Neural cell (in vitro differentiated cells): ENCODE measurements around the gene WIPF3. TPM values are rescaled to one million over a fixed set of nuclear protein-coding genes. Genes with fewer than 3 reads are reported as not detected.

Source experiments
- H2AFZ ChIP-seq: fragments of 200-600, 300-800 bp; sonication (generic), shearing (Covaris generic); 2 replicates; pipeline ENCODE4 v1.6.0; 2014; ENCODE audit warnings: low read depth, mild to moderate bottlenecking, antibody characterized with exemption, low read length, moderate library complexity
- H3F3A ChIP-seq: fragments of 200-600 bp; shearing (Covaris generic); 2 replicates; pipeline ENCODE4 v1.6.1; 2016; ENCODE audit warnings: mild to moderate bottlenecking, moderate library complexity, mixed read lengths, antibody characterized with exemption, low read length; ENCODE audit not compliant: insufficient read depth, poor library complexity, severe bottlenecking
- H3K27ac ChIP-seq: fragments of 200-600, 300-800 bp; sonication (generic), shearing (Covaris generic); 2 replicates; pipeline ENCODE4 v1.5.1; 2014; ENCODE audit warnings: mild to moderate bottlenecking, low read length, moderate library complexity
- H3K27me3 ChIP-seq: fragments of 300-800, 200-600 bp; sonication (generic), shearing (Covaris generic); 2 replicates; pipeline ENCODE4 v1.6.0; 2014; ENCODE audit warnings: mild to moderate bottlenecking, low read depth, low read length, moderate library complexity; ENCODE audit not compliant: insufficient read depth
- H3K36me3 ChIP-seq: fragments of 300-800, 200-600 bp; sonication (generic), shearing (Covaris generic); 2 replicates; pipeline ENCODE4 v1.5.1; 2014; ENCODE audit warnings: mild to moderate bottlenecking, antibody characterized with exemption, low read length, moderate library complexity; ENCODE audit not compliant: insufficient read depth
- H3K4me2 ChIP-seq: fragments of 300-800, 200-600 bp; sonication (generic), shearing (Covaris generic); 2 replicates; pipeline ENCODE4 v1.6.0; 2014; ENCODE audit warnings: mild to moderate bottlenecking, low read length
- H3K4me3 ChIP-seq: fragments of 300-800, 200-600 bp; sonication (generic), shearing (Covaris generic); 2 replicates; pipeline ENCODE4 v1.5.1; 2014; ENCODE audit warnings: mild to moderate bottlenecking, low read length, moderate library complexity
- H3K79me2 ChIP-seq: fragments of 200-600 bp; shearing (Covaris generic); replicated peaks from 2 replicates; pipeline ENCODE4 v1.6.0; 2014; ENCODE audit warnings: mild to moderate bottlenecking, low read length, moderate library complexity; ENCODE audit not compliant: insufficient read depth
- H3K9ac ChIP-seq: fragments of 300-800, 200-600 bp; sonication (generic), shearing (Covaris generic); 2 replicates; pipeline ENCODE4 v1.6.1; 2016; ENCODE audit warnings: mild to moderate bottlenecking, low read length, mixed read lengths
- H3K9me2 ChIP-seq: fragments of 200-600 bp; shearing (Covaris generic); 2 replicates; pipeline ENCODE4 v1.6.1; 2016; ENCODE audit warnings: mild to moderate bottlenecking, low read length, mixed read lengths; ENCODE audit not compliant: insufficient read depth
- H3K9me3 ChIP-seq: fragments of 200-600, 300-800 bp; sonication (generic), shearing (Covaris generic); 2 replicates; pipeline ENCODE4 v1.6.1; 2016; ENCODE audit warnings: mild to moderate bottlenecking, mixed run types, low read length, moderate library complexity, mixed read lengths
- H4K20me1 ChIP-seq: fragments of 200-600 bp; shearing (Covaris generic); 2 replicates; pipeline ENCODE4 v1.6.1; 2016; ENCODE audit warnings: mild to moderate bottlenecking, mixed run types; ENCODE audit not compliant: insufficient read depth
- CTCF ChIP-seq: fragments of 450-650 bp; IDR thresholded peaks from 2 replicates; pipeline ENCODE4 v1.5.1; 2014; ENCODE audit warnings: antibody characterized with exemption, mild to moderate bottlenecking, moderate library complexity; ENCODE audit not compliant: poor library complexity, severe bottlenecking
- EP300 ChIP-seq: fragments of 450-650 bp; conservative IDR thresholded peaks from 2 replicates; pipeline ENCODE4 v1.6.1; 2014; ENCODE audit warnings: antibody characterized with exemption, mild to moderate bottlenecking, moderate library complexity; ENCODE audit not compliant: poor library complexity, severe bottlenecking
- EZH2 ChIP-seq: fragments of 200-600, 300-800 bp; shearing (Covaris generic), sonication (generic); IDR thresholded peaks from 2 replicates; pipeline ENCODE4 v1.6.1; 2014; ENCODE audit warnings: antibody characterized with exemption, low read length, borderline replicate concordance, mild to moderate bottlenecking; ENCODE audit not compliant: insufficient read depth, poor library complexity, severe bottlenecking
- MXI1 ChIP-seq: fragments of 450-650 bp; conservative IDR thresholded peaks from 2 replicates; pipeline ENCODE4 v1.6.1; 2014; ENCODE audit warnings: antibody characterized with exemption, mild to moderate bottlenecking; ENCODE audit not compliant: poor library complexity, severe bottlenecking
- POLR2AphosphoS5 ChIP-seq: IDR thresholded peaks from 2 replicates; pipeline ENCODE4 v1.6.1; 2012
- RAD21 ChIP-seq: fragments of 450-650 bp; conservative IDR thresholded peaks from 2 replicates; pipeline ENCODE4 v1.6.1; 2014; ENCODE audit warnings: antibody characterized with exemption, mild to moderate bottlenecking, moderate library complexity
- REST ChIP-seq: IDR thresholded peaks from 2 replicates; pipeline ENCODE4 v1.6.1; 2012; ENCODE audit warnings: borderline replicate concordance
- SMC3 ChIP-seq: fragments of 450-650 bp; conservative IDR thresholded peaks from 2 replicates; pipeline ENCODE4 v1.6.1; 2014; ENCODE audit warnings: antibody characterized with exemption, mild to moderate bottlenecking, moderate library complexity; ENCODE audit not compliant: poor library complexity
- TAF1 ChIP-seq: IDR thresholded peaks from 2 replicates; pipeline ENCODE4 v1.6.1; 2012; ENCODE audit warnings: low read depth
- polyA plus RNA-seq: library from polyadenylated mRNA; depleted of rRNA; stranded (reverse); fragments of >200 nt; gene quantifications from 2 replicates; pipeline ENCODE4 v1.2.3, GENCODE V29; 2014

WIPF3 gene
- polyA plus RNA-seq, 1 donor from 2014 or later: 3.8 TPM

DNA sequence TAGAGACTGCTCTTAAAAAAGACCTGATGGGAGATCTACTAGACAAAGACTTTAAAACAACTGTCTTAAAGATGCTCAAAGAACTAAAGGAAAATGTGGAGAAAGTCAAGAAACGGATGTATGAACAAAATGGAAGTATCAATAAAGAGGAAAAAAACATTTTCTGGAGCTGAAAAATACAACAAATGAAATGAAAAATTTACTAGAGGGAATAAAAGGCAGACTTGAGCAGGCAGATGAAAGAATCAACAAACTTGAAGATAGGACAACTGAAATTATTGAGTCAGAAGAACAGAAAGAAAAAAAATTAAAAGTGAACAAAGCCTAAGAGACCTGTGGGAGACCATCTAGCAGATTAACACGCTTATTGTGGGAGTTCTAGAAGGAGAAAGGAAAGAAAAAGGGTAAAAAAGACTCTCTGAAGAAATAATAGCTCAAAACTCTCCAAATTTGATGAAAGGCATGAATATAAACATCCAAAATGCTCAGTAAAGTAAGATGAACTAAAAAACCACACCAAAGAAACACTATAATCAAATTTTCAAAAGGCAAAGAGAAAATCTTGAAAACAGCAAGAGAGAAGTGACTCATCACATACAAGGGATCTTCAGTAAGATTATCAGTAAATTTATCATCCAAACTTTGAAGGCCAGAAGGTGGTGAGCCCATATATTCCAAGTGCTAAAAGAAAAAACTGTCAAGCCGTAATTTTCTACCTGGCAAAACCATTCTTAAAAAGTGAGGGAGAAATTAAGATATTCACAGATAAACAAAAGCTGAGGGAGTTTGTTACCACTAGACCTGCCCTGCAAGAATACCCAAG is 100.1 kb downstream of the WIPF3 start:
- TF ChIP-seq EP300: no peak
- no peak for TF ChIP-seq POLR2AphosphoS5
- no peak for TF ChIP-seq REST
- no peak for TF ChIP-seq SMC3
- no peak for TF ChIP-seq EZH2
- TF ChIP-seq CTCF: no peak
- no peak for TF ChIP-seq TAF1
- no peak for TF ChIP-seq RAD21
- no peak for TF ChIP-seq MXI1
- H3K4me2 ChIP-seq: no peak overlapping the region
- H3K4me3 ChIP-seq: no peak overlapping the region
- no peak overlapping the region for H3K9ac ChIP-seq
- no peaks in the 10 kb centered on the region for H4K20me1 ChIP-seq
- peaks cover 10% of the 10 kb centered on the region for H3K9me3 ChIP-seq
- no peaks in the 10 kb centered on the region for H3K27me3 ChIP-seq
- no peaks in the 10 kb centered on the region for H3F3A ChIP-seq
- peaks cover 37% of the 10 kb centered on the region for H3K36me3 ChIP-seq
- H3K9me2 ChIP-seq: no peaks in the 10 kb centered on the region
- no peaks in the 10 kb centered on the region for H3K79me2 ChIP-seq
- no peak overlapping the region for H2AFZ ChIP-seq
- no peak overlapping the region for H3K27ac ChIP-seq

DNA sequence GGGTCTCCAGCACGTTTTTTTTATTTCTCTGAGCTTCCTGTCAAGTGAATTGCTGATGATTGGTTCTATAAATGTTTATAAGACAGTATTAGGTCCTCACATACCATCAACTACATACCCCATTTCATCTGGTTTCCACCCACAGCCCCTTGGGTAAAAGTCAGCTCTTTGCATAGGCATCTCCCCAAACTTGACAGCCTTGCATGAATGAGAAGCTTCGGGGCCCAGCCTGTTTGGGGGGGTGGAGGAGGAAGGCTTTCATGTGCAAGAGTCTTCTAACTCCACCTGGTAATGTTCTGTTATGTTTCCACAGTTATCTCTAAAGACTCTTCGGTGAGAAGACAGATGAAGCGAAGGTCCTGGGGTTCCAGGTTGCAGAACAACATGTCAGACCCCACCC is 107.9 kb downstream of the WIPF3 start:
- Histone ChIP-seq H3K4me3 (no peak overlapping the region), H3K27me3 (no peaks in the 10 kb centered on the region), H3K27ac (no peak overlapping the region), H2AFZ (no peak overlapping the region), H3K9me2 (no peaks in the 10 kb centered on the region), H3K9me3 (no peaks in the 10 kb centered on the region), H3K79me2 (no peaks in the 10 kb centered on the region), H3K36me3 (peaks cover 15% of the 10 kb centered on the region), H3F3A (no peaks in the 10 kb centered on the region), H3K4me2 (no peak overlapping the region), H4K20me1 (no peaks in the 10 kb centered on the region), H3K9ac (no peak overlapping the region)
- TF ChIP-seq EZH2 (no peak), MXI1 (no peak), CTCF (no peak), SMC3 (no peak), EP300 (no peak), TAF1 (no peak)
